ENCODE data around the gene TOP2B.

The TOP2B gene

GRCh38 chr3:25566358-25566920 is 98.3 kb downstream of the TOP2B start:
- in situ Hi-C loops (cut with HindIII; ENCODE audit: low sequenced_read_pairs) = no loop called here

- in situ Hi-C loops (cut with HindIII; ENCODE audit: low sequenced_read_pairs) = no loop called here
Measured at GRCh38 chr3:25565807-25566206, 98.9 kb downstream of the TOP2B start.

GRCh38 chr3:25564075-25564474 is 100.6 kb downstream of the TOP2B start:
- in situ Hi-C loops (cut with HindIII; ENCODE audit: low sequenced_read_pairs) = no loop called here

- in situ Hi-C loops (cut with HindIII; ENCODE audit: low sequenced_read_pairs) = no loop called here
Measured at GRCh38 chr3:25563601-25564000, 101.1 kb downstream of the TOP2B start.

- in situ Hi-C loops (cut with HindIII; ENCODE audit: low sequenced_read_pairs) = no loop called here
Measured at GRCh38 chr3:25558796-25559195, 105.9 kb downstream of the TOP2B start.

- in situ Hi-C loops (cut with HindIII; ENCODE audit: low sequenced_read_pairs) = no loop called here
Measured at GRCh38 chr3:25558121-25558520, 106.6 kb downstream of the TOP2B start.

GRCh38 chr3:25557694-25558093 is 107.0 kb downstream of the TOP2B start:
- in situ Hi-C loops (cut with HindIII; ENCODE audit: low sequenced_read_pairs) = no loop called here

- in situ Hi-C loops (cut with HindIII; ENCODE audit: low sequenced_read_pairs) = no loop called here
Measured at GRCh38 chr3:25556447-25556846, 108.3 kb downstream of the TOP2B start.

- in situ Hi-C loops (cut with HindIII; ENCODE audit: low sequenced_read_pairs) = no loop called here
Measured at GRCh38 chr3:25555695-25556437, 108.8 kb downstream of the TOP2B start.

GRCh38 chr3:25554376-25554775 is 110.3 kb downstream of the TOP2B start:
- in situ Hi-C loops (cut with HindIII; ENCODE audit: low sequenced_read_pairs) = no loop called here

- in situ Hi-C loops (cut with HindIII; ENCODE audit: low sequenced_read_pairs) = no loop called here
Measured at GRCh38 chr3:25552251-25552650, 112.5 kb downstream of the TOP2B start.

GRCh38 chr3:25548836-25549235 is 115.9 kb downstream of the TOP2B start:
- in situ Hi-C loops (cut with HindIII; ENCODE audit: low sequenced_read_pairs) = no loop called here

- in situ Hi-C loops (cut with HindIII; ENCODE audit: low sequenced_read_pairs) = no loop called here
Measured at GRCh38 chr3:25547943-25548674, 116.6 kb downstream of the TOP2B start.

Data from DLD1 (cell line).